ES-I3 (cell line): ENCODE results near the gene EPHA4.

Experiments used
- H3K36me3 ChIP-seq: 2 replicates; pipeline ENCODE4 v1.6.1; 2013; ENCODE audit warnings: mild to moderate bottlenecking, low read length, control low read depth, moderate library complexity; ENCODE audit not compliant: insufficient read depth
- H3K4me1 ChIP-seq: 2 replicates; pipeline ENCODE4 v1.6.1; 2013; ENCODE audit warnings: mild to moderate bottlenecking, control low read depth, low read length; ENCODE audit not compliant: insufficient read depth
- H3K9ac ChIP-seq: 2 replicates; pipeline ENCODE4 v1.6.1; 2013; ENCODE audit warnings: low read depth, mild to moderate bottlenecking, low read length, moderate library complexity
- H3K9me3 ChIP-seq: 2 replicates; pipeline ENCODE4 v1.6.1; 2013; ENCODE audit warnings: mild to moderate bottlenecking, low read length, moderate library complexity; ENCODE audit not compliant: control insufficient read depth, insufficient read depth

EPHA4 gene

DNA sequence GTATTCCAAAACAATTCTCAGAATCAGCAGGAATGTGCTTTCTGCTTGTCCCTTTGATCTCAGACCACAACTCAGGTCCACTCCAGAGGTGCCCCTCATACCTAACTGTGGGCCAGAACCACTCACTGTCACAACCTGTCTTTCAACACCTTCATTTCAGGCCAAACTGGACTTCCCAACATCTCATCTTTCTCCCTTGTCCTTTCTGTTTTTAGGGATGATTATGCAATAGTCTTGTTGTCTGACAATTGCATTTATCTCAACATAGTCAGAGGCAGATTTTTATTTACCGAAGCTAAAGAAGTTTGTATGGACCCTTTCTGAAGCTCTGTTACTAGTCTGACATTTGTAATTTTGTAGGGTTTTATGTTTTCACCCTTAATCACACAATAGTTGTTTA is 95.9 kb downstream of the EPHA4 start:
- no peak overlapping the region for H3K9ac ChIP-seq
- H3K4me1 ChIP-seq = peaks cover 10% of the 10 kb centered on the region
- no peaks in the 10 kb centered on the region for H3K9me3 ChIP-seq
- H3K36me3 ChIP-seq = no peaks in the 10 kb centered on the region

DNA sequence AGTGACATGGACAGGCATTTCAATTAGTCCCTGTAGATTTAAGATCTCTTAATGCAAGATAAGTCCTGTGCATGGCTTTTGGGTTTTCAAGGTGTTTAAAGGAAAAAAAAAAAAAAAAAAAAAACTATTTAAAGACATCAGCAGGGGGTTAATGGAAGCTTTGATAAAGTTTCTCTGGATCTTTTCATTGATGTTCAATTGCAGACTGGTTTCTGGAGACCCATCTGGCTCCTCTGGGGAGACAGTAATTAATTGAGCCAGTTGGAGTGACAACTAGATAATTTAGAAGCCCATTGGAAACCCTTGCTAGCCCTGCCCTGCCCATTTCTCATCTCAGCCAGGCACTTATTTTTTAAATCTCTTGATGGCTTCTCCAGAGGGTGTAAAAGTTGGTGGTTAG is 98.7 kb downstream of the EPHA4 start:
- 0 out of 2 replicates have a peak, but pooled peaks cover 3% of the 10 kb centered on the region for H3K4me1 ChIP-seq
- H3K9ac ChIP-seq = no peak overlapping the region
- no peaks in the 10 kb centered on the region for H3K36me3 ChIP-seq
- no peaks in the 10 kb centered on the region for H3K9me3 ChIP-seq

DNA sequence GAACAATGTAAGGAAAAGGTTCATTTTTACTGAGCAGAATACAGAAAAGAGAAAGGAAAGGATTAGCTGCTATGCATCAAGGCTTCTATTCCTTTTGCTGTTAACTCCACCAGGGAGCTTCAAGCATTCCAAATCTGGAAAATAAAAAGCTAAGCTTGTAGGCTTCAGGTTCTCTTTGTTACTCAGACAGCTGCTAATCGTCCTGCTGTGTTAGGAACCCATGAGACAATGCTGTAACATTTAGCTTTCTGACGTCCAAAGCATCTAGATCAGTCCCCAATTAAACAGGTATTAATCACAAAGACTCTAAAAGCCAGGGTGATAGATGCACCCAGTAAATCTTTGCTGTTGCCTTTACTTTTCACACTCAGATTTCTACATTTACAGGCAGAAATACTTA is 103.8 kb downstream of the EPHA4 start:
- peaks cover 10% of the 10 kb centered on the region; the same call in 1 of the 2 replicates for H3K4me1 ChIP-seq
- H3K9ac ChIP-seq = no peak overlapping the region
- no peaks in the 10 kb centered on the region for H3K9me3 ChIP-seq
- no peaks in the 10 kb centered on the region for H3K36me3 ChIP-seq

DNA sequence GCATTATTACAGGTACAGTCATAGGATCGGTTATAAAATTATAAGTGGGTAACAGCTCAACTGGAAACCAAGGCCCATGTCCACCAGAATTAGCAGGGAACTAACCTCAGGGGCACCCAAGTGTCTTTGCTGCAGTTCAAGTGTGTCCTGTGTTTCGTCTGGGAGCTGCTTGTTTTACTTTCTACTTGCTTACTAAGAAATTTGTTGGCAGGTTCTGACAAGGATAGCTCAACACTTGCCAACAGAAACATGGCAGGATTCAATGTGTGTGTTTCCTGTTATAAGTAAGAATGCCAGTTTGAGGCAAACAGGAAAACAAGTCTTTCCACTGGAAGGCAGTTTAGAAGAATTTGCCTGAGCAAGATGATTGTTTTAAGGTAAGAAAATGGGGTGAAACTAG is 104.5 kb downstream of the EPHA4 start:
- Histone ChIP-seq H3K36me3 (no peaks in the 10 kb centered on the region), H3K9ac (no peak overlapping the region), H3K9me3 (no peaks in the 10 kb centered on the region), H3K4me1 (peaks cover 10% of the 10 kb centered on the region; the same call in 1 of the 2 replicates)

DNA sequence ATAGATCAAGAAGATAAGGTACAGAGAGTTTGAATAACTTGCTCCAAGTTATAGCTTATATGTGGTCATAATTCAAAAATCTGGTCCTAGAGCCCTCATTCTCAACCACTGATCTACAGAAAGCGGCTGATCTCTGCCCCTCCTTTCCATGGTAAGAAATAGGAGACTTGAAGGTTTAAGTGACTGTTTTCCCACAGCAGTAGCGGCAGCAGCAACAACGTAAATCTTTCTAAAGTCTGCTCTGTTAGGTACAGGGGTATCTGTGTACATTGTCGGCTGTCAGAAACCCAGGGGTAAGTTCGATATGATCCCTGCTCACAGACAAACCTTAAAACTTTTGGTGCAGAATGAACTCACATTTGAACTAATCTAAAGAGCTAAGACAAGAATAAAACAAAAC is 105.4 kb downstream of the EPHA4 start:
- no peaks in the 10 kb centered on the region for H3K9me3 ChIP-seq
- no peaks in the 10 kb centered on the region for H3K36me3 ChIP-seq
- H3K4me1 ChIP-seq = peaks cover 10% of the 10 kb centered on the region; the same call in 1 of the 2 replicates

DNA sequence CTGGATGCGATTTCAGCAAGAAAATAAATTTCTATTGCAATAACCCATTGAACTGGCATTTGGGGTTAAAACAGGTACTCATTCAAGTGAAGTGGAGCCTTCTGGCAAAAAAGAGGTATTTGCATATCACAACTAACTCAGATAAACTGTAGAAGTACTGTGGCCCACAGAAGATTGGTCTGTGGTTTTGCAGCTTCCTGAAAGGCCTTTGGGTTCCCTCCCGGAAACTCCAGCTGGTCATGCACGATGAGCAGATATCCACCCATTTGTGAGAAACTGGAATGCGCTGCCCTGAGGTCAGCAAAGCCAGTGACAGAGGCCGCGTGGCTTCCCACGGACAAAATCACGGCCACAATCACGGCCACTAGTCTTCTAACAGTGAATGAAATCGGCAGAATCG is 106.3 kb downstream of the EPHA4 start:
- no peaks in the 10 kb centered on the region for H3K9me3 ChIP-seq
- H3K4me1 ChIP-seq = peaks cover 10% of the 10 kb centered on the region; the same call in 1 of the 2 replicates
- no peak overlapping the region for H3K9ac ChIP-seq
- no peaks in the 10 kb centered on the region for H3K36me3 ChIP-seq

More for the DNA sequence above, 105.4 kb downstream of the EPHA4 start:
- no peak overlapping the region for H3K9ac ChIP-seq

DNA sequence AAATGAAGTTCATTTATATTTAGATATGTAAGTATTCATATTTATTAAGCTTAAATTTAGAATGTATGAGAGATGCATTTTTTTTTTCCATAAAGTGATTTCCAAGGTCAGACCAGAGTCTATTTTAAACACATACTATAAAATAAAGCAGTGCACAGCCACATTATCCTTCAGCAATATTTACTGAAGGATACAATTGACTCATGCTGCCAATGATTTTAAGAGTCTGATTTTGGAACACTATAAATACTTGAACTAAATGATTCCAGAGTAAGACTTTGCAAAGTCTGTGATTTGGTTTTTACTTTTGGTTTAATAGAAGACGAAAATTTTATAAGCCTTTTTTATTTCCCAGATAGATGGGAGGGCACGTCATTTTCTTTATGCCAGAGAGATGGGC is 107.1 kb downstream of the EPHA4 start:
- Histone ChIP-seq H3K36me3 (no peaks in the 10 kb centered on the region), H3K9me3 (no peaks in the 10 kb centered on the region), H3K4me1 (peaks cover 10% of the 10 kb centered on the region; the same call in 1 of the 2 replicates), H3K9ac (no peak overlapping the region)

DNA sequence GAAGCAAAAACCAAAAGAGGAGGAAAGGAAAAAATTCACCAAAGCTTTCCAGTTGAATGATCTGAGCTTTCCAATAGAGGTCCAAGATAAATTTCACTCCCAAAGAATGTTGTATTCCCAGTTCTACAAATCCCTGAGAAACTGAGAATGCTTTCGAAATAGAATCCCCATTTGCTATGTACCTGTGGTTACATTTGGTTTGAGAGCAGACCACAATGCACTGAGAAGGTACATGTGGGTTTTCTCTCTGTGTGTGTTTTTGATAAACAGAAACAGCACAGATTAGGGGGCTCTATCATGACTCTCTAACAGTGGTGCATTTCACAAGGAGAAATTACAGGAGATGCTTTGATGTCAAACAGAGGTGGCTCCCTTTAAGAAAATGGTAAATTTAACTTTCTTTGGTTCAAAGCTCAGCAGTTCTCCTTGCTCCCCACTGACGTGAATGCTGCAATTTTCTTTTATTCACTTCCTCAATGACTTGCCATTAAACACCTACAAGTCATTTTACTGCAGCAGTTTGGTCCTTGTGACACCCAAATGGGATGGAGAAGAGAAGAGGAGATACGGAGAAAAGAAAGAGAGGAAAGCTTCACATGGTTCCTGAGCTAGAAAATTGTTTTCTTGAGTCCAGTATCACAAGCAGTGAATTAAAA is 108.7 kb downstream of the EPHA4 start:
- Histone ChIP-seq H3K36me3 (no peaks in the 10 kb centered on the region), H3K9ac (no peak overlapping the region), H3K4me1 (peaks cover 7% of the 10 kb centered on the region; the same call in 1 of the 2 replicates), H3K9me3 (no peaks in the 10 kb centered on the region)

DNA sequence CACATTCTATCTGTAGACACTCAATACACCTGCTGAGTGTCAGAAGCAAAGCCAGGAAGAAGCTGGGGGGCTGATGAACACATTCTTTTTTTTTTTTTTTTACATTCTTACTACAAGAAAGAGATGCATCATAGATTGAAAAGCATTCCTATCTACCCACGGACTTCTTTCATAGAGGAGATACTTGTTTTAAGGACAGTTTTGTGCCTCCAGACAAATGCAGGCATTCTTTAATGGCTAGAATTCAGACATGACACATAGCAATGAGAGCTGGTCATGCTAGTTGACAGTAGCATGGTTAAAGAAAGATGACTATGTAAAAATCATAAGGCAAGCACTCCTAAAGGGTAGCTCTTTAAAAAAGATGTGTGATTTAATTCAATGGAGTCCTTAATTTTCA is 110.2 kb downstream of the EPHA4 start:
- H3K4me1 ChIP-seq = no peaks in the 10 kb centered on the region
- H3K36me3 ChIP-seq = no peaks in the 10 kb centered on the region
- H3K9me3 ChIP-seq = no peaks in the 10 kb centered on the region

DNA sequence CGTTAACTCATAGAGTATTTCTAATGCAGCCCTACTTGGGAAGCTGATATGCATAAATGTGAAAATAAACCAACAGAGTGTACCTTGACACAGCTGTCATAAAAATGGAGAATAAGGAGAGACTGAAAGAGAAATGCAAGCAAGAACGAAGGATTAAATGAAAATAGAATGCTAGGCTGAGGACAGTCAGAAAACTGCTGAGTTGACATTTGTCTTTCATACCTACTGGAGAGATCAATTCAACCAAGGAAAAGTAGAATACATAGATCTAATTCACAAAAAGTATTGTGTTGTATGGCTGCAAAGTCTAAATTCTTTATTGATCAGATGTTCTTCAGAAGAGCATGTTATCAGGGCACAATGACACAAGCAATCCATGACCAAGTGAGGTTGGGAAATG is 112.0 kb downstream of the EPHA4 start:
- no peaks in the 10 kb centered on the region for H3K36me3 ChIP-seq
- H3K9ac ChIP-seq = no peak overlapping the region
- H3K9me3 ChIP-seq = no peaks in the 10 kb centered on the region
- peaks cover 3% of the 10 kb centered on the region; the same call in 1 of the 2 replicates for H3K4me1 ChIP-seq

More for the DNA sequence above, 110.2 kb downstream of the EPHA4 start:
- H3K9ac ChIP-seq = no peak overlapping the region

DNA sequence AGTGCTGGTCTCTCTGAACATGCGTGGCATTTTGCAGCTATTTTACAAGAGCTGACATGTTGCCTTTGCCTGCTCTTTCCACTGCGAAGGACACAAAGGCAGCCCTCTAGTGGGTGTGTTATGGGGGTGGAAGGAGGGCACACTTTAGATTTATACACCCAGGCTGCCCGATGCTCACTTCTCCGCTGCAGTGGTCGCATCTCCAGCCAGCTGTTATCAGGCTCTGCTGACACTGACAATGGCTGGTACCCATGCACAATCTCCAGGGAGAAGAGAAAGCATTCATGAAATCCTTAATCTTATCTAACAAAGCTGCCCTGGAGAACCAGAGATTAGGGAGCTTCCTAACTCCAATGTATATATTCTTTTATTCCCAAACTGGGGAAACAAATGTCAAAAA is 113.5 kb downstream of the EPHA4 start:
- H3K4me1 ChIP-seq = peaks cover 3% of the 10 kb centered on the region; the same call in 1 of the 2 replicates
- H3K9me3 ChIP-seq = no peaks in the 10 kb centered on the region
- no peak overlapping the region for H3K9ac ChIP-seq
- H3K36me3 ChIP-seq = no peaks in the 10 kb centered on the region

DNA sequence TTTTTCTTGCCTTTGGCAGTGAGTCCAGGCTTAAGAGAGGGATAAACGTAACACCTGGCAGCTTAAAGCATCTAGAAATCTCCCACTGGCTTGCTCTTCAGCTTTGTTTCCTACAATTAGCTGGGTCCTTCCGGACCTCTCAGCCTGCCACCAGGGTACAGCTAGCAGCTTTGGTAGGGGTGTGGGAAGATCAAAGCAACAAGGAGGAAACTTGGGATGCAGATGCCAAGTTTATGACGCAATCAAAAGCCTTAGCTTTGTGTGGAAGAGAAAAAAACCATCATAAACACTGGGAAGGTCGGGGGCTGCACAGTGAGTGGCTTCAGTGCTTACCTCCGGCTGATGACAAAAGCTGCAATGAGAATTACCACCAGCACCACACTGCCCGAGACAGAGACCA is 116.9 kb downstream of the EPHA4 start:
- Histone ChIP-seq H3K9ac (no peak overlapping the region), H3K9me3 (no peaks in the 10 kb centered on the region), H3K36me3 (no peaks in the 10 kb centered on the region), H3K4me1 (peaks cover 3% of the 10 kb centered on the region; the same call in 1 of the 2 replicates)

DNA sequence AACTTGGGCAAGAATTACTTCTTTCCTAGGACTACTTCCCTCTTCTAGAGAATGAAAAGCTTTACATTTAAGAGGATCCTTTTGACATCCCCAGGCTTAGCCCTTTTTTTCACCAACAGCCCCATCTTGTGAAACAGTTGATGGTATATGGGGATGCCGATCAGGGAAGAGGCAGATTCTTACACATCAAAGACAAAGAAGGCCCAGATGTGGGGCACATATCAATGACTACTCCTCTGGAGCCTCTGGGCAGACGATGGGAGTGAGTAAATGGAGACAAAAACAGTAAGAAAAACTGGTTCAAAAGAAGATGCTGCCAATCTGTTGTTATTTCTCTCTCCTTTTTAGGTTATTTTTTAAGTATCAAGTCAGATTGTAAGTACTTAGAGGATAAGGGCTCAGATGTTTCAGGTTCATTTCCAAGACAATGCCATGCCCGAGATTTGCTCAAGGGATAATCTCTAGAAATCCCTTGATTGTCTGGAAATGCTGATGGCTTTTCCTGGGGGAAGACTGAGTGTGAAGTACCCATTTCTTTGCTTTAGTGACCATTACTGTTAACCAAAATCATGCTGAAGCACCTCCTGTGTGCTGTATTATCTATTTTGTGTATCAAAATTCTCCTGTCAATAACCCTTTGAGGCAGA is 117.5 kb downstream of the EPHA4 start:
- Histone ChIP-seq H3K36me3 (no peaks in the 10 kb centered on the region), H3K9ac (no peak overlapping the region), H3K9me3 (no peaks in the 10 kb centered on the region), H3K4me1 (peaks cover 3% of the 10 kb centered on the region; the same call in 1 of the 2 replicates)

DNA sequence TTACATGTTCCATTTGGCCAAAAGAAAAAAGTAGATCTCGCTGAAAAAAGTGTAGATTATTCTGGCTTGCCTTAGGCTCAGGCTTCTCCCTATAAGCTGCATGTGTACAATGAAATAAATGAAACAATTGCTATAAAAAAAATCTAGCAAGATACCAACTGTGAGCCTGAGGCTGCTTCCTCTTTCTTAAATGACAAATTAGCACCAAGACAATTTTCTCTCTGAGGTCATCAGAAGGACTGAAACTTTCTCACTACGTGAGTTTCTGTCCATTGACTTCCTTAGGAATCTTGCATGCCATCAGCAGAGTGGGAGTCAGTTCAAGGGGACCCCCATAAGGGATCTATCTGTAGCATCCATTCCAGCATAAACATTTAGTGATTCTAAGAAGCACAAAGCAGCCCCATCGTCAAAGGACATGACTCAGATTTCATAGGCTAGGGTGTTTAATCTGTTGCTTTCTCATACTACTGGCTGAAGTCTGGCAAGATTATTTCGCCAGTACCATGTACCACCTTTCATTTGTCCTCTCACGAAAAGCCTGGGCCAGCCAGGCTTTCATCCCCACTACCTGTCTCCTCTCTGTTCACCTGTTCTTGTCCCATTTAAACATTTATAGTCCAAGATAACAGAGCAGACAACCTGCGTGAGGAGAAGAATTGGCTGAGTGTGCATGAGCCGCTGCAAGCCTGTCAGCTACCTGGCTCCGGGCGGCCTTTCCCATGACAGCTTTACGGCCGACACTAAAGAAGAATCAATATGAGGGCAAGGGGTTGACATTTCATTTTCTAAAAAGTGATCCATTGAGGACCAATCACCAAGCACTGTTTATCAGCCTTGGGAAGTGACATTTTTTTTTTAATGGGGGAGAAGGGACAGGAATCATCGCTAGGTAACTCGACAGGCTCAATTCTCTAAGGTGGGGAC is 120.0 kb downstream of the EPHA4 start:
- H3K9me3 ChIP-seq = no peaks in the 10 kb centered on the region
- no peaks in the 10 kb centered on the region for H3K36me3 ChIP-seq
- peaks cover 7% of the 10 kb centered on the region for H3K4me1 ChIP-seq
- H3K9ac ChIP-seq = no peak overlapping the region
